MM.1S (cell line): Measurements from ENCODE around the gene GFAP.

Experiments used
- CTCF ChIP-seq: fragments of 300-600 bp; sonication (generic); IDR thresholded peaks from 2 replicates; pipeline ENCODE4 v1.5.1; 2016; ENCODE audit warnings: antibody characterized with exemption, low read length, mixed read lengths
- EZH2phosphoT487 ChIP-seq: fragments of 300-600 bp; sonication (generic); IDR thresholded peaks from 2 replicates; pipeline ENCODE4 v1.6.1; 2018; ENCODE audit warnings: antibody characterized with exemption, low read length

- no peak for TF ChIP-seq CTCF
- no peak for TF ChIP-seq EZH2phosphoT487
Measured at GRCh38 chr17:44898768-44899073, 16.6 kb downstream of the GFAP start.
